Mesodermal cell (in vitro differentiated cells): ENCODE results near the gene TMEM182.

Experiments
- H3K27ac ChIP-seq: 2 replicates; pipeline ENCODE4 v1.7.0; 2013; ENCODE audit warnings: mild to moderate bottlenecking, low read depth, low read length, moderate library complexity; ENCODE audit not compliant: severe bottlenecking
- H3K36me3 ChIP-seq: 2 replicates; pipeline ENCODE4 v1.7.1; 2013; ENCODE audit warnings: mild to moderate bottlenecking, low read length, moderate library complexity; ENCODE audit not compliant: control insufficient read depth, insufficient read depth
- H3K4me1 ChIP-seq: one replicate; pipeline ENCODE4 v1.7.1; 2013; ENCODE audit warnings: mild to moderate bottlenecking, low read length; ENCODE audit not compliant: insufficient read depth, control insufficient read depth, poor library complexity, severe bottlenecking
- H3K4me3 ChIP-seq: 2 replicates; pipeline ENCODE4 v1.7.0; 2013; ENCODE audit warnings: low read length, control low read depth, mild to moderate bottlenecking; ENCODE audit not compliant: insufficient read depth, poor library complexity, severe bottlenecking; ENCODE audit errors: extremely low read depth
- H3K9me3 ChIP-seq: 2 replicates; pipeline ENCODE4 v1.7.1; 2013; ENCODE audit warnings: mild to moderate bottlenecking, low read length, moderate library complexity; ENCODE audit not compliant: control insufficient read depth
- WGBS, 2 experiments: methylation state at CpG; one replicate each; pipeline ENCODE4 v1.1.5; 2013; ENCODE audit warnings: missing lambda C conversion rate in 2 of 2; ENCODE audit not compliant: insufficient coverage in 2 of 2; 5-methylcytosine and 5-hydroxymethylcytosine counted together

Gene TMEM182

GRCh38 chr2:102801858-102802699 lies 40.2 kb downstream of the TMEM182 start:
- Histone ChIP-seq H3K9me3 (peaks cover 28% of the 10 kb centered on the region), H3K36me3 (no peaks in the 10 kb centered on the region), H3K4me1 (no peaks in the 10 kb centered on the region), H3K4me3 (no peak overlapping the region), H3K27ac (no peak overlapping the region)
- 91 to 95% methylated on average over 9 to 10 of the region's 11 CpGs for WGBS, 2 experiments

DNA sequence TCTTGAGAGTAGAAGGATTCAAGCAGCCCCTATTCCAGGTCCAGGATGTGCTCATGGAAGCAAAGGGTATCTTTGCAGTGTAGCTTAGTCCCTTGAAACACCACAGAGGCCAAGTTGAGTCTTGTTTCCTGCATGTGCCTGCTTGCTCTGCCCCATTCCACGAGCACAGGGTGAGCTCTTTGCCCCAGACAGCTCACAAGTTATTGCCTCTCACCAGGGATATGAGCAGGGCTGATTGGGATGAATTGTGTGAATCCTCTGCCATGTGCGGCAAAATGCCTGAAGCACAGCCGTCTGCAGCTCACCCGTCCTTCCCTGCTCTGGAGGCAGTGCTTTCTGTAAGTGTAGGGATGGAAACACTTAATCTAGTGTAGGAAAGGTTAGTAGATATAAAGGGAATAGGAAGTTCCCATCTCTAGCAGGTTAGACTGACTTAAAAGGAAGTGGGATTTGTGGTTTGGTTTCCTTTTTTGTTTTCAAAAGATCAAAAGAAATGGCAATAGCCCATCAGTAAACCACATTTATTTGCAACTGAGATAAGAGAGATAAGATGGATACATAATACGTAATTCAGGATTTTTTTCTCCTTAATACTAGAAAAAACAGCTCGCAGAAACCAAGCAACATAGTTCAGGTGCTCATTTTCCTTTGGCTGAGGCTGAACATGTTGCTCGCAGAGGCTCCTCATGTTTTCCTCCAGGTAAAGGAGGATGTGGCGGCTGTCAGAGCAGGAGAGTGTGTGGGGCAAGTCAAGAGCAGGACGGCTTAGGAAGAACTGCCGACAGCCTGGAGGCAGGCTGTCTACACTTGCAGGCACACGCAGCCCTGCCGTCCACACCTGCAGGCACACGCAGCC lies 41.4 kb downstream of the TMEM182 start:
- Histone ChIP-seq H3K4me3 (no peak overlapping the region), H3K9me3 (peaks cover 28% of the 10 kb centered on the region), H3K4me1 (no peaks in the 10 kb centered on the region), H3K36me3 (no peaks in the 10 kb centered on the region), H3K27ac (no peak overlapping the region)
- WGBS, 2 experiments: 94 to 96% methylated on average over 5 to 12 of the region's 13 CpGs

GRCh38 chr2:102803897-102804217 lies 42.0 kb downstream of the TMEM182 start:
- H3K4me3 ChIP-seq: no peak overlapping the region
- no peaks in the 10 kb centered on the region for H3K36me3 ChIP-seq
- WGBS, 2 experiments: 86 to 89% methylated on average over 3 to 4 of the region's 5 CpGs

GRCh38 chr2:102806250-102806837 lies 44.5 kb downstream of the TMEM182 start:
- Histone ChIP-seq H3K9me3 (peaks cover 12% of the 10 kb centered on the region), H3K4me3 (no peak overlapping the region), H3K4me1 (no peaks in the 10 kb centered on the region), H3K36me3 (no peaks in the 10 kb centered on the region), H3K27ac (no peak overlapping the region)
- WGBS, 2 experiments: 26 to 45% methylated on average over 6 to 7 of the region's 9 CpGs

More at GRCh38 chr2:102803897-102804217, 42.0 kb downstream of the TMEM182 start:
- Histone ChIP-seq H3K9me3 (peaks cover 28% of the 10 kb centered on the region), H3K27ac (no peak overlapping the region), H3K4me1 (no peaks in the 10 kb centered on the region)

- Histone ChIP-seq H3K4me1 (no peaks in the 10 kb centered on the region), H3K9me3 (no peaks in the 10 kb centered on the region), H3K36me3 (no peaks in the 10 kb centered on the region), H3K4me3 (no peak overlapping the region), H3K27ac (no peak overlapping the region)
- WGBS, 2 experiments: 74 to 81% methylated on average over 4 to 6 of the region's 9 CpGs
Measured at GRCh38 chr2:102809291-102810189, 47.7 kb downstream of the TMEM182 start.

GRCh38 chr2:102815285-102815684 lies 53.5 kb downstream of the TMEM182 start:
- Histone ChIP-seq H3K9me3 (no peaks in the 10 kb centered on the region), H3K4me1 (no peaks in the 10 kb centered on the region), H3K27ac (no peak overlapping the region), H3K36me3 (no peaks in the 10 kb centered on the region), H3K4me3 (no peak overlapping the region)
- 86% methylated on average over 1 of the region's 2 CpGs; no CpG with 5 or more reads in 1 of the 2 experiments for WGBS, 2 experiments

GRCh38 chr2:102826904-102827303 lies 65.1 kb downstream of the TMEM182 start:
- Histone ChIP-seq H3K4me3 (no peak overlapping the region), H3K27ac (no peak overlapping the region), H3K9me3 (no peaks in the 10 kb centered on the region), H3K4me1 (no peaks in the 10 kb centered on the region), H3K36me3 (no peaks in the 10 kb centered on the region)
- WGBS, 2 experiments: 37 to 48% methylated on average over 5 of the region's 5 CpGs

DNA sequence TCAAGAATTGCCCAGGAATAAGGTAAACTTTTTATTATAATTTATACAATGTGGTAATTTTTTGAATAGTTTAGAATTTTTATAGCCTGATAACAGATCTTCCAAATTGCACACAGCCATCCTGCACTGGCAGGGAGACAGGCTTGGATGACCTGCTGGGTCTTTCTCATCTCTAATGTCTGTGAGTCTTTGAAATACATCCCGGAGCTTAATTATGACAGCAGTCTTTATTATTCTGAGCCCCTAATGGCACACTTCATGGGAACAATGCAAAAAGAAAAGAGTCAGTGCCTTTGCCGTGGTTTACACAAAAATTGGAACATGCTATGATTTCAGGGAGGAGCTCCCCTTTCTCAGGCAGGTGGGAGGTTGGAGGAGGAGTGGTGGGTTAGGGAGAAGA lies 71.0 kb downstream of the TMEM182 start:
- WGBS, 2 experiments: 84 to 92% methylated on average over 2 of the region's 2 CpGs
- H3K27ac ChIP-seq: no peak overlapping the region
- H3K9me3 ChIP-seq: no peaks in the 10 kb centered on the region
- H3K4me3 ChIP-seq: no peak overlapping the region
- no peaks in the 10 kb centered on the region for H3K36me3 ChIP-seq
- no peaks in the 10 kb centered on the region for H3K4me1 ChIP-seq

DNA sequence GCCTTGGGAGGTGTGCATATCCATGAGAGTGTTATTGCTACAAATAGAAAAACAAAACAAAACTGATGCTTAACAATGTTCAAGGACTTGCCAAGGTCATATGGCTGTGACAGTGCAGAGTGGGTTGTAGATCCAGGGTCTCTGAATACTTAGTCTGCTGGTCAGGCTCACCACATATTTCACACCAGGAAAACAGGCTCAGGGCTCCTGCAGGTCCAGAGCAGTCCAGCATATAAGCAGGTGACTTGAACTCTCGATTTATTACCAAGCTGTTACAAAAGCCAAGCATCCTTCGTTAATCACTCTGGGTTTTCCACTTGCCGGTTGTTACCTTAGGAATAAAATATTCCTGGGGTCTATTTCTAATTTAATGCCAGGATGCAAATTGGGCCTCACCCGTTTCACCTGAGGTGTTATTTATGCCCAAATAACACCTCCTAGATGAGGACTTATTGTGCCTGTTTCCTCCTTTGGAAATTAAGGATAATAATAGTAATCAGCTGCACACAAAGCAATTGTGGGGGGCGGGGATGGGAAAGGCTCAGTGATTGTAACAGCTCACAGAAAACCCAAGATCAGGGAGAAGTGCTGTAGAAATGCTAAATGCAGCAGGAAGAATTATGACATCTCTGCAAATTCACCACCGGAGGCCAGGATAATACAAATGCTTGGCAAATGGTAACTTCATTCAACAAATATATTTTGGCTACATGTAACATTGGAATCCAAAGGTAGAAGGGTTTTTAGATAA lies 72.9 kb downstream of the TMEM182 start:
- H3K4me1 ChIP-seq: no peaks in the 10 kb centered on the region
- no peak overlapping the region for H3K27ac ChIP-seq
- H3K4me3 ChIP-seq: no peak overlapping the region
- no peaks in the 10 kb centered on the region for H3K36me3 ChIP-seq
- 83 to 95% methylated on average over 2 to 3 of the region's 6 CpGs for WGBS, 2 experiments
- H3K9me3 ChIP-seq: no peaks in the 10 kb centered on the region
